GM23338 (cell line): ENCODE data around the gene CPNE4. TPM values are rescaled to one million over a fixed set of nuclear protein-coding genes. Genes with fewer than 3 reads are reported as not detected.
A peak's percentile ranks its signal among the peaks of the same experiment; 100 is the strongest.

Experiments used
- ATAC-seq: fragments of 200-7000 bp; cut with Tn5 transposase; 3 replicates; pipeline ENCODE4 v1.9.1; 2020
- DNase-seq: peaks from one replicate; pipeline ENCODE4 v3.0.0-alpha.2; 2015; ENCODE audit warnings: low spot score
- H2AFZ ChIP-seq: fragments of 200-600 bp; sonication (generic); 2 replicates; pipeline ENCODE4 v1.8.0; 2016; ENCODE audit warnings: antibody characterized with exemption, mild to moderate bottlenecking, moderate library complexity
- H3F3A ChIP-seq: fragments of 200-600 bp; sonication (generic); replicated peaks from 2 replicates; pipeline ENCODE4 v1.8.0; 2017; ENCODE audit warnings: antibody characterized with exemption, mixed run types, low read depth
- H3K27ac ChIP-seq: fragments of 200-600 bp; sonication (generic); 2 replicates; pipeline ENCODE4 v1.6.1; 2016; ENCODE audit warnings: low read depth
- H3K27me3 ChIP-seq: fragments of 200-600 bp; sonication (generic); 2 replicates; pipeline ENCODE4 v1.8.0; 2016; ENCODE audit warnings: mild to moderate bottlenecking, mixed run types, moderate library complexity; ENCODE audit not compliant: insufficient read depth
- H3K36me3 ChIP-seq: fragments of 200-600 bp; sonication (generic); 2 replicates; pipeline ENCODE4 v1.8.0; 2016; ENCODE audit warnings: mild to moderate bottlenecking; ENCODE audit not compliant: insufficient read depth
- H3K4me1 ChIP-seq: fragments of 200-600 bp; sonication (generic); 2 replicates; pipeline ENCODE4 v1.8.0; 2016; ENCODE audit warnings: mild to moderate bottlenecking, moderate library complexity; ENCODE audit not compliant: insufficient read depth
- H3K4me2 ChIP-seq: fragments of 200-600 bp; sonication (generic); 2 replicates; pipeline ENCODE4 v1.7.1; 2017; ENCODE audit warnings: mixed run types
- H3K4me3 ChIP-seq: fragments of 200-600 bp; sonication (generic); 2 replicates; pipeline ENCODE4 v1.6.1; 2016; ENCODE audit warnings: mixed run types
- H3K79me2 ChIP-seq: fragments of 200-600 bp; sonication (generic); replicated peaks from 2 replicates; pipeline ENCODE4 v1.8.0; 2017; ENCODE audit warnings: mild to moderate bottlenecking; ENCODE audit not compliant: insufficient read depth
- H3K9me2 ChIP-seq: fragments of 200-600 bp; sonication (generic); 2 replicates; pipeline ENCODE4 v1.8.0; 2017; ENCODE audit not compliant: insufficient read depth
- H4K20me1 ChIP-seq: fragments of 200-600 bp; sonication (generic); replicated peaks from 2 replicates; pipeline ENCODE4 v1.8.0; 2017; ENCODE audit warnings: mild to moderate bottlenecking; ENCODE audit not compliant: insufficient read depth
- H3K27ac Mint-ChIP-seq: 2 replicates; pipeline ENCODE4 v1.8.0; 2020; ENCODE audit warnings: inconsistent platforms, mild to moderate bottlenecking, moderate library complexity, mixed read lengths
- H3K27me3 Mint-ChIP-seq: 3 replicates; pipeline ENCODE4 v1.8.0; 2022; ENCODE audit warnings: low read depth, mild to moderate bottlenecking, moderate library complexity, mixed read lengths, inconsistent platforms; ENCODE audit not compliant: insufficient read depth, poor library complexity
- H3K36me3 Mint-ChIP-seq: 3 replicates; pipeline ENCODE4 v1.8.0; 2021; ENCODE audit warnings: low read depth, mild to moderate bottlenecking, inconsistent platforms, moderate library complexity, mixed read lengths
- H3K4me1 Mint-ChIP-seq: 3 replicates; pipeline ENCODE4 v1.8.0; 2020; ENCODE audit warnings: mild to moderate bottlenecking, inconsistent platforms, mixed read lengths
- H3K4me3 Mint-ChIP-seq: 3 replicates; pipeline ENCODE4 v1.8.0; 2021; ENCODE audit warnings: moderate library complexity, mild to moderate bottlenecking, inconsistent platforms, mixed read lengths
- H3K9me3 Mint-ChIP-seq: 3 replicates; pipeline ENCODE4 v1.8.0; 2020; ENCODE audit warnings: moderate library complexity, mild to moderate bottlenecking, inconsistent platforms, mixed read lengths
- CREB1 ChIP-seq: fragments of 250-450 bp; sonication (Bioruptor Pico); IDR thresholded peaks from 2 replicates; pipeline ENCODE4 v1.5.0; 2020; ENCODE audit warnings: low read depth, mild to moderate bottlenecking, moderate library complexity
- CTCF ChIP-seq, 2 experiments: fragments of 200-600 bp in 1 of 2; sonication (generic) in 1 of 2; conservative IDR thresholded peaks; 2 replicates each; pipeline versions ENCODE4 v1.5.1 to v1.6.1; 2016 to 2017; ENCODE audit warnings: antibody characterized with exemption in 2 of 2, low read depth in 2 of 2, mild to moderate bottlenecking in 2 of 2, moderate library complexity in 1 of 2
- POLR2AphosphoS5 ChIP-seq: IDR thresholded peaks from 2 replicates; pipeline ENCODE4 v1.6.1; 2016; ENCODE audit warnings: antibody characterized with exemption, low read depth
- STAT1 ChIP-seq: IDR thresholded peaks from one replicate; pipeline ENCODE4 v1.6.1; 2016; ENCODE audit warnings: antibody characterized with exemption; ENCODE audit not compliant: unreplicated experiment
- ZNF331 ChIP-seq: fragments of 250-450 bp; sonication (Bioruptor Pico); IDR thresholded peaks from 2 replicates; pipeline ENCODE4 v1.5.0; 2020; ENCODE audit warnings: low read depth, mild to moderate bottlenecking, moderate library complexity
- ZNF462 ChIP-seq: fragments of 250-450 bp; sonication (Bioruptor Pico); IDR thresholded peaks from 2 replicates; pipeline ENCODE4 v1.5.0; 2020; ENCODE audit warnings: mild to moderate bottlenecking, moderate library complexity
- polyA plus RNA-seq: library from polyadenylated mRNA; unstranded; fragments of >200 nt; fragmentation: Nextera tagmentation; extraction: Ambion mirVana; gene quantifications from 2 replicates; pipeline ENCODE4 v1.2.1, GENCODE V29; 2016
- total RNA-seq: library from RNA; depleted of rRNA; stranded (reverse); fragments of >200 nt; shearing (Covaris generic); gene quantifications from 2 replicates; pipeline ENCODE4 v1.2.3, GENCODE V29; 2014

CPNE4 gene
- total and polyA plus RNA-seq, 2 experiments from 2014 or later: 2.0 to 6.5 TPM

- DNase-seq: no peak
- Histone ChIP-seq H3F3A (no peaks in the 10 kb centered on the region), H3K36me3 (no peaks in the 10 kb centered on the region), H4K20me1 (no peaks in the 10 kb centered on the region), H3K27me3 (no peaks in the 10 kb centered on the region), H3K4me1 (no peaks in the 10 kb centered on the region), H3K4me2 (no peak overlapping the region), H3K4me3 (no peak overlapping the region), H3K9me2 (no peaks in the 10 kb centered on the region; the same call in 1 of the 2 replicates), H2AFZ (no peak overlapping the region), H3K27ac (no peak overlapping the region), H3K79me2 (no peaks in the 10 kb centered on the region)
- H3K4me3 Mint-ChIP-seq: no peak overlapping the region
- H3K4me1 Mint-ChIP-seq: no peaks in the 10 kb centered on the region; the same call in 2 of the 3 replicates
- no peak for ATAC-seq
- H3K27me3 Mint-ChIP-seq: no peaks in the 10 kb centered on the region
- H3K27ac Mint-ChIP-seq: no peak overlapping the region
- peaks cover 3% of the 10 kb centered on the region; the same call in 1 of the 3 replicates for H3K9me3 Mint-ChIP-seq
- H3K36me3 Mint-ChIP-seq: 0 out of 3 replicates have a peak, but pooled peaks cover 5% of the 10 kb centered on the region
- no peak for TF ChIP-seq STAT1
These were observed 376.0 kb downstream of the CPNE4 start for GRCh38 chr3:131658771-131659170.

GRCh38 chr3:131658115-131658514 is 376.7 kb downstream of the CPNE4 start:
- no peak for TF ChIP-seq ZNF331 (CRISPR knock-in tag)
- TF ChIP-seq ZNF462 (CRISPR knock-in tag): no peak
- no peak for TF ChIP-seq STAT1
- 0 out of 4 replicates have a peak, but pooled peaks of 1 of the 2 experiments have one; percentile 16 for TF ChIP-seq CTCF (conservative IDR thresholded peaks at IDR 0.05; ENCODE audit: low read depth in 2 of 2)
- no peak for TF ChIP-seq POLR2AphosphoS5
- TF ChIP-seq CREB1 (CRISPR knock-in tag): no peak
- Mint-ChIP-seq H3K4me1 (no peaks in the 10 kb centered on the region; the same call in 2 of the 3 replicates), H3K27me3 (no peaks in the 10 kb centered on the region), H3K4me3 (no peak overlapping the region), H3K36me3 (0 out of 3 replicates have a peak, but pooled peaks cover 5% of the 10 kb centered on the region), H3K27ac (no peak overlapping the region), H3K9me3 (peaks cover 3% of the 10 kb centered on the region; the same call in 1 of the 3 replicates)
- H4K20me1 ChIP-seq: no peaks in the 10 kb centered on the region
- H3K4me1 ChIP-seq: no peaks in the 10 kb centered on the region
- H2AFZ ChIP-seq: no peak overlapping the region
- H3K4me3 ChIP-seq: no peak overlapping the region
- H3K79me2 ChIP-seq: no peaks in the 10 kb centered on the region
- H3K9me2 ChIP-seq: no peaks in the 10 kb centered on the region; the same call in 1 of the 2 replicates
- no peaks in the 10 kb centered on the region for H3K36me3 ChIP-seq
- H3K27ac ChIP-seq: no peak overlapping the region
- ATAC-seq: no peak
- no peak overlapping the region for H3K4me2 ChIP-seq
- H3F3A ChIP-seq: no peaks in the 10 kb centered on the region
- no peak for DNase-seq
- H3K27me3 ChIP-seq: no peaks in the 10 kb centered on the region
